GM12874 (cell line): ENCODE measurements around the gene SLC46A1.

Experiments used
- CTCF ChIP-seq: IDR thresholded peaks from 2 replicates; pipeline ENCODE4 v1.5.1; 2011; ENCODE audit warnings: low read depth, mild to moderate bottlenecking, control low read depth, low read length, moderate library complexity; ENCODE audit not compliant: insufficient read depth

SLC46A1 gene

GRCh38 chr17:28345419-28346198, 60.4 kb downstream of the SLC46A1 start:
- TF ChIP-seq CTCF, result no peak
